ENCODE measurements around the gene LAMTOR4.

LAMTOR4 gene

DNA sequence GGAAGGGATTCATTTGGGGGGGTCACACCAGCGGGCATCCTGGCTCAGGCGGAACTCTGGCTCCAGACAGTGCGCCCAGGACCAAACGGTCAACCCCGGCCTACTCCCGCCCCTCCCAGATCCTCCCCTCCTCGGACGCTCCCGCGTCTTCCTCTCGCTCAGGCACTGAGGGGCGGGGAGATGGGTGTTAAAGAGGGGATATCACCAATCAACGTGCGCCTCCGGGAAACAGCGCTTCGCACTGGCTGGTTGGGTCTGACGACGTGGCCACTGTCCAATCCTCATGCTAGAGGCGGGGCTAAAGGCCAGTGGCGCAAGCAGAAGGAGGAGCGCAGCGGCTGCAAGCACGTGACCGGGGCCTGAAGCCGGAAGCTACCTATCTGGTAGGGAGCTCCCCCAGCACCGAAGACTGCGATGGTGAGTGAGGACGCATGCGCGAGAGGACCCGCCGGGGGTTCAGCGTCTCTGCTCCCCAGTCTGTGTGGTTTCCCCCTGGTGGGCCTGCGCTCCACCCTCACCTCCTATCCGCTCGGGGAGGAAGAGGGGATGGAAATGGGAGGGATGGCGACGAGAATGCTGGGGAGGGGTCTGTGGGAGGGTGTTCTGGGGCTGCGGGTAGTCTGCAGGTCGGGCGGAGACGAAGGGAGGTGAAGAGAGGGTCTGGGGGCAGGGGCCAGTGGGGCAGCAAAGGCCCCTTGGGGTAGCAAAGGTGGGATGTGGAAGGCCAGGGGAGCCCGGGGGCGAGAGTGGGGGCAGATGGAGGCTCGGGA is at the start of gene LAMTOR4:
TSS of gene LAMTOR4 (plus strand) at position 360 of the 770 bp plus-strand sequence. CDS start at position 415, 55 bp downstream.
- DNase-seq, result peak; percentile 96 to 97

DNA sequence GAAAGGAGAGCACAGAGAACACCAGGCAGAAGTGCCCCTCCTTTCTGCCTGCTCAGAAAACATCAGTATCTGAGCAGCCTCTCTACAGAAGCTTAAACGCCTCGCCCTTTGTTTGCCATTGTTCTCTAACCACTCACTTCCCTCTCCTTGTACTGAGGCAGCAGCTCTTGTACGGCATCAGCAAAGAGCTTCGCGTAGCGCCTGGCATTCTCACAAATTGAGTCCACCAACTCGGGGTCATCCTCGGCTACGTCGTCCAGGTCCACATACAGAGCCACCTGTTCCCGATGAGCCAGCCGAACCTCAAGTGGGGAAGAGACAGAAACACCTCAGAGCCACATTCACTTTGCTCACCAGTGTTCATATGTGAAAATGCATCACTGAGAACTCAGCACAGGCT is 49.3 kb upstream of the LAMTOR4 start:
- no peak for DNase-seq

DNA sequence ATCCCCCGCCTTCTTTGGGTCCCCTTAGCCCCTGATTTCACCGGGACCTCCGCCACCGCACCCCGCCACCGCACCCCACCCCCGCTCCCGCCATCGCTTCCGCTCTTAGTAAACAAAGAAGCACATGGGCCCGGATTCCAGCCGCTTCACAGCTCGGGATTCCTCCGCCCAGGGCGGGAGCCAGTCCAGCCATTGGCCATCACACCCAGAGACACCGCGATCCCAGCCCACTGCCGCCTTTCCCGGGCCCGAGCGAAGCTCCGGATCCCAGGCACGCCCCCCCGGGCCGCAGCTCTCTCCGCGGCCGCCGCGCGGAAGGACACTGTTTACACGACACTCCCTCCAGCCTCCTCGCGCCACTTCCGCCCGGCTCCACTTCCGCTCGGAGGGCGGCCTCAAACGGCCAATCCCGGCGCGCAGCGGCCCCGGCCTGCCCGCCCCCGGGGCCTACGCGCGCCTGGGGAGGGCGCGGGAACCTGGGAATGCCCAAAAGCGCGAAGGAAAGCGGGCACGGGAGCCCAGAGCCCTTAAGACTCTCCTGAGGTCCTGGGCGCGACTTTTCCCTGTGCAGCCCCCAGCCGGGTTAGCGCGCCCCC is 48.2 kb upstream of the LAMTOR4 start:
- DNase-seq, result peak; percentile 86 to 87

DNA sequence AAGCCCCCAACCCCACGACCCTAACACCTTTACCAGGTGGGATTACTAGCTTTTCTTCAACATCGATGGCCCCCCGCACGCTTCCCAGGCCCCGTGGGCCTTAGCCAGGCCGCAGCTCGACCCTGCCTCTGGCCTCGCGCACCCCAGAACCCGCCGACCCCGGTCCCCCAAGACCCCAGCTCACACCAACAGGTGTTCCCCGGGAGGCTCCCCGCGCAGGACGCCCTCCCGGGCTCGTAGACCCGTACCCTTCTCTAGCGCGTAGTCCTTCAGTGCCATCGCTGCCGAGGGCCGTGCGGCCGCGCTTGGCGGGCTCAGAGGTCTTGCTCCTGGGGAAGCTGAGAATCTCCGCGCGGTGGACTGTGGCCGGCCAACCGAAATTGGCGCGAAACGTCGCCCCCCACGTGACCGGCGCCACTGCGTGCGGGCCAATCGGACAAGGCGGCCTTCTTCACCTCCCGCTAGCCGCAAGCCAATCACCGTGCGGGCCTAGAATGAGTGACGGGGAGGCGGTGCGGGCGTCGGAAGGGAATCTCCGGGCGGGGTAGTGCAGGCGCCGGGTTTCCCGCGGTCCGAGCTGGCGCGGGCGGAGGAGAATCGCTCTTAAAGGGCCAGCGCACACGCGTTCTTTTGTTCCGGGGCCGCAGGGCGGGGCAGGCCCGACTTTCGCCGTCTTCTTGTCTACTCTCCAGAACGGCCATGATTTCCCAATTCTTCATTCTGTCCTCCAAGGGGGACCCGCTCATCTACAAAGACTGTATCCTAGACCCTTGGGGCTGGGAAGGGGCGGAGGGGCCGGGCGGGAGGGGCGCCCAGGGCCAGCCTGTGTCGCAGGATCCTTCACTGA is 47.5 kb upstream of the LAMTOR4 start, which contains the start of the genes AP4M1 and MCM7:
TSS of gene AP4M1 (plus strand) at position 628 of the 847 bp plus-strand sequence. CDS start at position 700, 72 bp downstream.
TSS of gene MCM7 (minus strand) at position 382 of the 847 bp plus-strand sequence. CDS start at position 279, 103 bp downstream.
- peak; percentile 98 for DNase-seq

DNA sequence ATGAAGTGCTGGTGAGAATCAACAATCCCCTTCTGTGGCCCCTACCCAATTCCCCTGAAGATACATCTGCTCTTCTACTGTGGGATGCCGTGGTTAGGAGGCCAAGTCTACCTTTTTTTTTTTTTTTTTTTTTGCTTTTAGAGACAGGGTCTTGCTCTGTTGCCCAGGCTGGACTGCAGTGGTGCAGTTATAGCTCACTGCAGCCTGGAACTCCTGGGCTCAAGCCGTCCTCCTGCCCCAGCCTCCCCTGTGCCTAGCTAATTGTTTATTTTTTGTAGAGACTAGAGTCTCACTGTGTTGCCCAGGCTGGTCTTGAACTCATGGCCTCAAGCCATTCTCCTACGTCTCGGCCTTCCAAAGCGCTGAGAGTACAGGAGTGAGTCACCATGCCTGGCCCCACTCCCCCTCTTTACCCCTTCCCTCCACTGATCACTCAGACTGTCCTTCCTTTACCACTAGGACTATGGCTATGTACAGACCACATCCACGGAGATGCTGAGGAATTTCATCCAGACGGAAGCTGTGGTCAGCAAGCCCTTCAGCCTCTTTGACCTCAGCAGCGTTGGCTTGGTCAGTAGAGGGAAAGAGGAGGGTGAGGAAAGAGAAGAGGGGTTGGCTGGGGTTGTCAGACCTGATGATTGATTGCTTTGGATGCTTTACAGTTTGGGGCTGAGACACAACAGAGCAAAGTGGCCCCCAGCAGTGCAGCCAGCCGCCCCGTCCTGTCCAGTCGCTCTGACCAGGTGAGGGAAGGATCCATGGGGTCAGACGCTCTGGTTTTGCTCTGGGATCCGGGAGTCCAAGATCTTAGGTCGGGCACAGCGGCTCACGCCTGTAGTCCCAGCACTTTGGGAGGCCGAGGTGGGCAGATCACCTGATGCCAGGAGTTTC is 45.5 kb upstream of the LAMTOR4 start:
- DNase-seq, result no peak

DNA sequence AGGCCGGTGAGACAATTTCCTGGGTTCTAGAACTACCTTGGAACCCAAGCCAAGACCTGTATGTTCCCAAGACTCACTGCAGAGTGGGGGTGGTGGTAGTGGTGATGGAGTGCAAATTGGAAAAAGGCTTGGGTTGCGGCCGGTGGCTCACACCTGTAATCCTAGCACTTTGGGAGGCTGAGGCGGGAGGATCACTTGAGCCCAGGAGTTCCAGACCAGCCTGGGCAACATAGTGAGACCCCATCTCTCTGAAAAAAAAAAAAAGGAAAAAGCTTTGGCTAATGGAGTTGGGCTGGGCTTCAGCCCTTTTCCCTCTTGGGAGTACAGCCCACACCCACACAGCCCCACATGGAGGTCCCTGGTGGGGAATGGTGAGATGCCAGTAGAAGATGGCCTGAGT is 43.2 kb upstream of the LAMTOR4 start:
- DNase-seq, result no peak

DNA sequence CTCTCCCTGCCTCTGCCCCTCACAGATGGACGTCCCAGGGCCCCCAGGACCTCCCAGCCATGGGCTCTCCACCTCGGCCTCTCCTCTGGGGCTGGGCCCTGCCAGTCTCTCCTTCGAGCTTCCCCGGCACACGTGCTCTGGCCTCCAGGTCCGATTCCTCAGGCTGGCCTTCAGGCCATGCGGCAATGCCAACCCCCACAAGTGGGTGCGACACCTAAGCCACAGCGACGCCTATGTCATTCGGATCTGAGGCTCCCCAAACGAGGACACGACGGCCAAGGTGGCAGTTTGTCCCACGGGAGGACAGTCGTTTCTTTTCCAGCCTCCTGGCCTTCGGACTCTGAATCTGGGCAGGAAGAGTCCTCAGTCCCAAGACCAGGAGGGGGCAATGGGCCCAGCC is 42.1 kb upstream of the LAMTOR4 start:
- DNase-seq, result no peak

DNA sequence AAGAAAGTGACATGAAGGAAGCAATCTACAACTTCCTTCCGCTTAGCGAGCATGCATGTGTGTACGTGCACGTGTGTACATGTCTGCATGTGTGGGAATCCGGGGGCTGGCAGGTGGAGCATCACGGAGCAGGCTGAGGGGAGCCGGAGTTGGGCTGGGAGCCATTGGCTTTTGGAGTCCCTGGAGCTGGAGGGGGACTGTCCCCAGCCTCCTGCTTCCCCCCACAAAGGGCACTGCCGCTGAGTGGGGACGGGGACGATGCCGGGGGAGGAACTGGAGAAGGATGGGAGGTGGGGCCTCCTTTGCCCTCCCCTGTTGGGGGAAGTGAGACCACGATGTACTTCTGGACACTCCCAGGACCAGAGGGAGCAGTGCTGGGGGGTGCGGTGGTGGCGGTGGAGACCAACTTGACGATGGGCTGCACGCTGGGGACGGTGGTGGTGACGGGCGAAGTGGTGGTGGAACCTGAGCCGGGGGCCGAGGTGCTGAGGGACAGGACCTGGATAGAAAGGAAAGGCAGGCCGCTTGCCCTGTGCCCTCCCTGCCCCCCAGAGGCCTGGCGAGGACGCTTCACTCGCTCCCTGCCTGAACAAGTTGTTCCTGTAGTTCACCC is 41.5 kb upstream of the LAMTOR4 start:
- no peak for DNase-seq

DNA sequence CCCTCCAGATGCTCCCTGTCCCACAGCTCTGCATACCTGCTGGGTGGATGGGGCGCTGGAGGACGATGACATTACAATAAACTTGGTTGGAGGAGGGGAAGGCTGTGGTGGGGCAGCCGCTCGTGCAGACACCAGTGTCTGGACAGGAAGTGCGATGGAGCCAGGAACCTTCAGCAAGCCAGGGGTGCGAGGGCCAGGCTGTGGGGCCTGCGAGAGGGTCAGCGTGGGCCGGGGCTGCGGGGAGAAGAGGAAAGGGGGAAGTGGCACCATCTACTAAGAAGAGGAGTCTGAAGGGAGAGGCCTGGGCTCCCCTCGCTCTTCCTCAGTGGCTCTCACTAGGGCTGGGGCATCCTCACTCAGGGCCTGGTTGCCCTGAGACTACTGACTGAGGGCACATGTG is 40.8 kb upstream of the LAMTOR4 start:
- no peak for DNase-seq

DNA sequence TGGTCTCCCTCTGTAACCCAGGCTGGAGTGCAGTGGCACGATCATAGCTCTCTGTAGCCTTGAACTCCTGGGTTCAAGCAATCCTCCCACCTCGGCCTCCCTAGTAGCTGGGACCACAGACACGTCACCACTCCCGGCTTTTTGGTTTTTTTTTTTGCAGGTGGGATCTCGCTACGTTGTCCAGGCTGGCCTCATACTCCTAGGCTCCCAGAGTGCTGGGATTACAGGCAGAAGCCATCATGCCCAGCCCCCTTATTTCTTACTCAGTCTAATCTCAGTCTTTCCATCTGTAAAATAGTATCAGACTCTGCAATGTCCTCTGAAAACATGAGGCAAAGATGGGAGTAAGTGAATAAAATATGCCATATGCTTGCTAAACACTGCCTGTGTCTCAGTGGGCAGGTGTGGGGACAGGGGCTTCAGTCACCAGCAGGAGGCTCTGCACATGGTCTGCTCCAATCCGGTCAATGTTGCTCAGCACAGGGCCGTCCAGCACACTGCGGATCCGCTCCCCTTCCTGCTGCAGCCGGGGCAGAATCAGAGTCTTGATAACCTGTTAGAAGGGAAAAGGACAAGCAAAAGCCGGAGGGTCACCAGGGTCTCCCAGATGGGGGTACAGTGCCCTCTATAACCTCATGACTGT is 39.1 kb upstream of the LAMTOR4 start:
- no peak for DNase-seq

DNA sequence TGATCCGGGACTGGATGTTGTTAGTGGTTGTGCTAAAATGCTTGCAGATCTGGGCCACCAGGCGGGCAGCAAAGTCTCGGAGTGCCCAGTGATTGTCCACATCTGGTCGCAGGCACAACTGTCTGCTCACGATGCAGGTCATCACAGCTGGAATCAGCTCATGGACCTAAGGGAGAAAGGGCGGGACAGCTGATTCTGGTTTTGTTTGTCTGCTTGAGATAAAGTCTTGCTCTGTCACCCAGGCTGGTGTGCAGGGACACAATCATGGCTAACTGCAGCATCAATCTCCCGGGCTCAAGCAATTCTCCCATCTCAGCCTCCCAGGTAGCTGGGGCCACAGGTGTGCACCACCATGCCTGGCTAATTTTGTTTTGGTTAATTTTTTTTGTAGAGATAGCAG is 37.6 kb upstream of the LAMTOR4 start:
- no peak for DNase-seq

DNA sequence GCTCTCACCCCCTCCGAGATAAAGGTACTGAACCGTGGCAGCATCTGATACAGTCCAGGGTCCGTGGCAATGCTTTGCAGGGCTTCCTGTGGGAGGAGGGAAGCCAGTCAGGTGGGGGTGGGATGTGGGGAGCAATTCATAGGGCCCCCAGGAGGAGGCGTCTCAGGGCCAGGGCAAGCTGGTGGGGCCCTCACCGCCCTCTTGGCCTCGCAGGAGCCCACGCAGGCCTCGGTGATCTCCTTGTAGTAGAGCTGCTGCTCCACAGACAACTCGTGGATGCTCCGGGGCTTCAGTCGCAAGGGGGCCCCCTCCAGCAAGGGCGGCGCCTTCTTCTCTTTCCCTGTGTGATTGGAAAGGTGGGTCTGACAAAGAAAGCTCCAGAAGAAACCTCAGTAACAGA is 36.8 kb upstream of the LAMTOR4 start:
- DNase-seq, result no peak

DNA sequence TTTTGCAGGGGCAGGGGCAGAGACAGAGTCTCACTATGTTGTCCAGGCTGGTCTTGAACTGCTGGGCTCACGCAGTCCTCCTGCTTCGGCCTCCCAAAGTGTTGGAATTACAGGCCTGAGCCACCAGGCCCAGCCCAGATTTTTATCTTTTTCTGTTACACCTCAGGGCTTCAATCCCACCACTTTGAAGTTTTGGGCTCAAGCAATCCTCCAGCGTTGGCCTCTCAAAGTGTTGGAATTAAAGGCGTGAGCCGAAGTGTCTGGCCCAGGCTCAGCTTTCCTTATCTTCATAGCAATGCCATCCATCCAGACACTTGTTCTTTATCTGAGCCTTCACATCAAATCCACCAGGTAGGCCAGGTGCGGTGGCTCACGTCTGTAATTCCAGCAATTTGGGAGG is 33.7 kb upstream of the LAMTOR4 start:
- DNase-seq, result no peak

DNA sequence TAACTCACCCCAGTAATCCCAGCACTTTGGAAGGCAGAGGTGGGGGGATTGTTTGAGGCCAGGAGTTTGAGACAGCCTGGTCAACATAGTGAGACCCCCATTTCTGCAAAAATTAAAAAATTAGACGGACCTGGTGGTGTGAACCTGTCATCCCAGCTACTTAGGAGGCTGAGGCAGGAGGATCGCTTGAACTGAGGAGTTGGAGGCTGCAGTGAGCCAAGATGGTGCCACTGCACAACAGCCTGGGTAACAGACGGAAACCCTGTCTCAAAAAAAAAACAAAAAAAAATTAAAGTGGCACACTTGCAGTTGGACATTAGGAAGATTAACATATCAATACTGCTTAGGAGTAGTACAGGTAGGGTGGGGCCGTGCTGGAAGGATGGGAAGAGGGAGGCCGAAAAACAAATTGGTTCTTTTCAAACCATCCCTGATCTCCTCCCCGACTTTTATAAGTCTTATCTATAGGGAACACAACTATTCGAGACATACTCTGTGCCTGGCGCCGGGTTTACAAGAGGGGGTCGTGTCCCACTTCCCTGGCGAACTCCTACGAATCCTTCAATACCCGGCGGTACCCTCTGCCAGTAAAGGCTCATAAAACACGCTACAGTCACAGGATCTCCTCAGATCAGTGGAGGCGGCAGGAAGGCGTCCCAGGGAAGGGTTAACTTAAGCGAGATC is 30.2 kb upstream of the LAMTOR4 start:
- no peak for DNase-seq

DNA sequence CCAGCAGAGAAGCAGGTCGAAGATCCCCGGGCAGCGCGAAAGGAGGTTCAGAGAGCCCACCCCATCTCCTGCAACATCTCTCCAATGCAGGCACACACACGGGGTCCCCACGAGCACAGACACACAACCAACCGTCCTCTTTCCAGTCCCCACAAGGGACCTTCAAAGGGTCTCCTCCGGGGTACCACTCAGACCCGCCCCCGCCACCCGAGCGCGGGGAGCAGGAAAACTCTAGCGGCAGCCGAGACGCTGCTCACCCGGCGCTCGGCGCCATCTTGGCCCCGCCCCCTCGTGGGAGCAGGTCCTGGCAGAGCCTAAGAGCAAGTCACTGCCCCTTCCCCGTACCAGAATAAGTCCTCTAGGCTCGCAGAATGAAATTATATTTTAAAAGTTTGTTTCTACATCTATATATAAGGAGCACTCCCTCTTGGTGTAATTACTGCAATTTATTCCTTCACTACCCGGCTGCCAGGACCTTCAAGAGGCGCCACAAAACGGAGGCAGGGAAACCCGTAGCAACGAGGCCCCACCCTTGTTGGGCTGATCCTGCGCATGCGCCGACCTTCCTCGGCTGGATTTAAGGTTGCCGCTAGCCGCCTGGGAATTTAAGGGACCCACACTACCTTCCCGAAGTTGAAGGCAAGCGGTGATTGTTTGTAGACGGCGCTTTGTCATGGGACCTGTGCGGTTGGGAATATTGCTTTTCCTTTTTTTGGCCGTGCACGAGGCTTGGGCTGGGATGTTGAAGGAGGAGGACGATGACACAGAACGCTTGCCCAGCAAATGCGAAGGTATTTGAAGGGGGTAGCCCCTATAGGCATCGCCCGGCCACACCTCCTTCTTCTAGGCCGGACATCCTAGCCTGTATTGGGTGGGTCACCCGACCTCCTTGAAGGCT is 29.4 kb upstream of the LAMTOR4 start, which contains the start of the genes CNPY4 and TAF6:
TSS of gene CNPY4 (plus strand) at position 563 of the 898 bp plus-strand sequence. CDS start at position 674, 111 bp downstream.
TSS of gene TAF6 (minus strand) at position 287 of the 898 bp plus-strand sequence. CDS start 5,149 bp downstream, outside the sequence.
- DNase-seq, result peak; percentile 96 to 97

DNA sequence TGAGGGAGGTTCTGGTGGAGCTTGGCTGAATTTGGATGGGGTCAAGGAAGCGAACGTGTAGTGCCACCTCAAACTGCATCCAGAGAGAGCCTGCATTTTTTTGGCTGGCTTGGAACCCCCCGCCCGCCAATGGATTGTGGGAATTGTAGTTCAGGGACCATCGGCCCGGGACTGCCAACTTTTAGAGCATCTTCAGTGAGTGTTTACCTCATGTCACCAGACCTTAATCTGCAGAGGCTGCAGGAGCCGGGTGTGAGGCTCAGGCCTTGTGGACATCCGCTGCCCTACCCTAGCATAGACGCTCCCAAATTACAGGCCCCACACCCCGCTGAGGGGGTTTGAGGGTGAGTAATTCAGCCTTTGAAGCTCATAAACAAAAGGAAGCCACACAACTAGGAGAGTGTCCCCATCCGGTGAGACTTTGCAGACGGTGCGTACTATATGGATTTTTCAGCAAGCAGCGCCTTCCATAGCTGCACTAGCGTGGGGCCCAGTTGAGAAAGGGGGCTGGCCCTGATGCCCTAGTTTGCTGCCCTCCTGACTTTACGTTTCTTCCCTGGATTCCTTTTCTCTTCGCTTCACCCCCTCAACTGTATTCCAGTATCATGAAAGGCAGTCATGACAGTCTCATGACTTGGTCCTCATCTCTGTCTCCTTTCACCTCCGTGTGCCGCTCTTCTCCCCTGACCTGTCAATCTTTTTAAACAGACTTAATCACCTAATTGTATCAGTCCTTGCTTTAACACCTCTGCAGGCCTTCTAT is 28.6 kb upstream of the LAMTOR4 start:
- peak; percentile 71 to 76 for DNase-seq

DNA sequence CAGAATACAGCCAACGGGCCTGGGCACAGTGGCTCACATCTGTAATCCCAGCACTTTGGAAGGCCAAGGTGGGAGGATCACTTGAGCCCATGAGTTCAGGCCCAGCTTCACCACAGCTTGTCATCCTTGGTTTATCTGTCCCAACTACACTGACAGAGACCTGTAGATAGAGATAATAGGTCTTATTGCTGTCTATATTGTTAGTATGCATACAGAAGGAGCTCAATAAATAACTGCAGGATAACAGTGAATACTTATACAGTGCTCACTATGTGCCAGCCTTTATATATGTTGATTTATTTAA is 28.0 kb upstream of the LAMTOR4 start:
- DNase-seq, result no peak

DNA sequence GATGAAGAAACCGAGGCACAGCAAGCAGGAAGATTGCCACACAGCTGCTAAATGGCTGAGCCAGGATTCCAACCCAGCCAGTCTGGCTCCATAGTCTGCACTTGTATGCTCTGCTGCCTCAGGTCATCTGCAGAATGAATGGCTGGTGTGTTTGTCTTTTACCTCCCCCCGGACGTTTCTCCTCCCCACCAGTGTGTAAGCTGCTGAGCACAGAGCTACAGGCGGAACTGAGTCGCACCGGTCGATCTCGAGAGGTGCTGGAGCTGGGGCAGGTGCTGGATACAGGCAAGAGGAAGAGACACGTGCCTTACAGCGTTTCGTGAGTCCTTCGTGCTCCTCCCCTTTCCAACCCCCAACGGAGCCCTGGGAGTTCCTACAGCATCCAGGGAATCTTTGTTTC is 26.7 kb upstream of the LAMTOR4 start:
- DNase-seq, result no peak

DNA sequence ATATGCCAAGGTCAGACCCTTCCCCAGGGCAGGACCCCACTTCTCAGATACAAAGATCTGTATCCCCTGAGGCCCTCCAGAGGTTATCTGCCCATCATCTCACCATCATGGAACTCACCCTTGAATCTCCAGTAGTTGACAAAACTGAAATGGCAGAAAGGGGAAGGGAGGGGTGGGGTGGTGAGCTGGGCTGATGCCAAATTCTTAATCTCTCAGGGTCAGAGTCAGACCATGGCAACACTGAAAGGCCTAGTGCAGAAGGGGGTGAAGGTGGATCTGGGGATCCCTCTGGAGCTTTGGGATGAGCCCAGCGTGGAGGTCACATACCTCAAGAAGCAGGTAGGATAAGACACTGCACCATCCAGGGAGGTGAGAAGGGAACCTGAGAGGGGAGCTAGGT is 26.1 kb upstream of the LAMTOR4 start:
- no peak for DNase-seq

Measured in stimulated activated CD4-positive, alpha-beta T cell treated with anti-CD3 and anti-CD28 coated beads, Interleukin-2, amount 100 ng/mL, for 24 hours (primary cell).